NCI-H446 treated with DMSO at 0.1 percent for 48 hours (cell line): Measurements from ENCODE around the gene TOR1B.

ENCODE experiments used
- DNase-seq: peaks from one replicate; lab custom pipeline; 2025; lab: John Stamatoyannopoulos, UW

The TOR1B gene

GRCh38 chr9:129814432-129815223, 11.6 kb downstream of the TOR1B start:
- no peak for DNase-seq

GRCh38 chr9:129815278-129815677, 12.3 kb downstream of the TOR1B start:
- no peak for DNase-seq

GRCh38 chr9:129816501-129817435, 13.8 kb downstream of the TOR1B start:
- no peak for DNase-seq

GRCh38 chr9:129822898-129823541, 20.0 kb downstream of the TOR1B start:
- DNase-seq: no peak

GRCh38 chr9:129823542-129823934, 20.6 kb downstream of the TOR1B start:
- no peak for DNase-seq

GRCh38 chr9:129823935-129824601, 21.1 kb downstream of the TOR1B start, which contains the start of gene TOR1A:
TSS of gene TOR1A (minus strand) at chr9:129824136. CDS start at chr9:129824085, 51 bp downstream.
- DNase-seq: peak; percentile 80

GRCh38 chr9:129826344-129826743, 23.4 kb downstream of the TOR1B start:
- no peak for DNase-seq

GRCh38 chr9:129826759-129827158, 23.8 kb downstream of the TOR1B start:
- no peak for DNase-seq

- no peak for DNase-seq
Measured at GRCh38 chr9:129828051-129828450, 25.1 kb downstream of the TOR1B start.

GRCh38 chr9:129828969-129829368, 26.0 kb downstream of the TOR1B start:
- no peak for DNase-seq

- DNase-seq: no peak
Measured at GRCh38 chr9:129832982-129833381, 30.0 kb downstream of the TOR1B start.

GRCh38 chr9:129834489-129835127, 31.6 kb downstream of the TOR1B start:
- no peak for DNase-seq

- peak; percentile 78 for DNase-seq
Measured at GRCh38 chr9:129835128-129835859, 32.3 kb downstream of the TOR1B start, which contains the start of the genes C9orf78 and USP20. TSS of gene C9orf78 (minus strand) at chr9:129835275. CDS start at chr9:129835221, 54 bp downstream. TSS of gene USP20 (plus strand) at chr9:129835458. CDS start at chr9:129852556, 17,098 bp downstream.

GRCh38 chr9:129835860-129836223, 32.9 kb downstream of the TOR1B start:
- DNase-seq: no peak

GRCh38 chr9:129836311-129837007, 33.5 kb downstream of the TOR1B start:
- no peak for DNase-seq

- DNase-seq: no peak
Measured at GRCh38 chr9:129838707-129839259, 35.8 kb downstream of the TOR1B start.

GRCh38 chr9:129839324-129840023, 36.5 kb downstream of the TOR1B start:
- DNase-seq: no peak

- DNase-seq: no peak
Measured at GRCh38 chr9:129840034-129840433, 37.0 kb downstream of the TOR1B start.

GRCh38 chr9:129841071-129841470, 38.1 kb downstream of the TOR1B start:
- DNase-seq: no peak
